ENCODE data around the gene SLC26A11.

- TF ChIP-seq CTCF (IDR thresholded peaks at IDR 0.05): no peak
- no peak for TF ChIP-seq POLR2A (IDR thresholded peaks at IDR 0.05; ENCODE audit: low read depth)
- no peak for TF ChIP-seq EP300 (IDR thresholded peaks at IDR 0.05)
- TF ChIP-seq POLR2AphosphoS5 (IDR thresholded peaks at IDR 0.05): no peak
Measured at GRCh38 chr17:80237386-80237785, 17.2 kb downstream of the SLC26A11 start.

Data from esophagus muscularis mucosa (tissue), 4 donors.